Measurements from ENCODE around the gene RPL5.
A peak's percentile ranks its signal among the peaks of the same experiment; 100 is the strongest.

The RPL5 gene

DNA sequence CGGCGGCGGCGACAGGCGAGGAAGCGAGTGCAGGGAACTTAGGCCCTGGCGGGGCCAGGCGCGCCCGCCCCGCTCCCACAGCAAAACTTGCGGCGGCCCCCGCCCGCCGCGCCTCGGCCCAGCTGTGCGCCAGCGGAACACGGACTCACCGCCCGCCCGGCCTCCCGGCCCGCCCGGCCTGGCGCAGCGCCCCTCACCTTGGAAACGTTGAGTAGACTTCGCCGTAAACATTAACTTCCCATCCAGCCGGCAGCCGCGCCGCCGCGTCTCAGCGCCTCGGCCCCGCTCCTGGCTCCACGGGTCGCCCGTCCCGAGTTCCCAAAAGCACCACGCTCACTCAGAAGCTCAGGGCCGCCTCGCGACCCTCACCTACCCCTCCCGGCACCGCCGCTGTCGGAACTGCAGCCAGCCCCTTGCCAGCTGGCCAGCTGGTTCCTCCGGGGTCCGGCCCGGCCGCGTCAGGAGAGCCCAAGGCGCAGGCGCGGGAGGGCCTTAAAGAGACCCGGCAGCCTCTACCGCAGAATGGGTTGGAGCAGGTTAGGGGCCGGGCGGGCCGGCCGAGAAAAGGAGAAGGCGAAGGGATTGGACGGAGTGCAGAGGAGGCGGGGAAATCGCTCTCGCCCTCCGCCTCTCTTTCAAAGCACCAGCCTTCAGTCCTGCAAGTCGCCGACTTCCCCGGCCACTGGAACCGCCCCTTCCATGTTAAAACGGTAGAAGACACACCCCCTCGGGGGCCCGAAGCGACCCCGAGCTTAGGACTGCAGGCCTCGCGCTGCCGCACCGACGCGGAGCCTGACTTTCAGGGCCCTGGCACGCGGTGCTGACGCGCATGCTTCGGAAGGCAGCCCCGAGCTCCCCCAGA lies 47.0 kb upstream of the RPL5 start, which contains the start of gene EVI5:
Gene EVI5 (minus strand): TSS at position 470 of the 862 bp plus-strand sequence. CDS start 48,562 bp downstream, outside the sequence.
- TF ChIP-seq, protein P1, sequence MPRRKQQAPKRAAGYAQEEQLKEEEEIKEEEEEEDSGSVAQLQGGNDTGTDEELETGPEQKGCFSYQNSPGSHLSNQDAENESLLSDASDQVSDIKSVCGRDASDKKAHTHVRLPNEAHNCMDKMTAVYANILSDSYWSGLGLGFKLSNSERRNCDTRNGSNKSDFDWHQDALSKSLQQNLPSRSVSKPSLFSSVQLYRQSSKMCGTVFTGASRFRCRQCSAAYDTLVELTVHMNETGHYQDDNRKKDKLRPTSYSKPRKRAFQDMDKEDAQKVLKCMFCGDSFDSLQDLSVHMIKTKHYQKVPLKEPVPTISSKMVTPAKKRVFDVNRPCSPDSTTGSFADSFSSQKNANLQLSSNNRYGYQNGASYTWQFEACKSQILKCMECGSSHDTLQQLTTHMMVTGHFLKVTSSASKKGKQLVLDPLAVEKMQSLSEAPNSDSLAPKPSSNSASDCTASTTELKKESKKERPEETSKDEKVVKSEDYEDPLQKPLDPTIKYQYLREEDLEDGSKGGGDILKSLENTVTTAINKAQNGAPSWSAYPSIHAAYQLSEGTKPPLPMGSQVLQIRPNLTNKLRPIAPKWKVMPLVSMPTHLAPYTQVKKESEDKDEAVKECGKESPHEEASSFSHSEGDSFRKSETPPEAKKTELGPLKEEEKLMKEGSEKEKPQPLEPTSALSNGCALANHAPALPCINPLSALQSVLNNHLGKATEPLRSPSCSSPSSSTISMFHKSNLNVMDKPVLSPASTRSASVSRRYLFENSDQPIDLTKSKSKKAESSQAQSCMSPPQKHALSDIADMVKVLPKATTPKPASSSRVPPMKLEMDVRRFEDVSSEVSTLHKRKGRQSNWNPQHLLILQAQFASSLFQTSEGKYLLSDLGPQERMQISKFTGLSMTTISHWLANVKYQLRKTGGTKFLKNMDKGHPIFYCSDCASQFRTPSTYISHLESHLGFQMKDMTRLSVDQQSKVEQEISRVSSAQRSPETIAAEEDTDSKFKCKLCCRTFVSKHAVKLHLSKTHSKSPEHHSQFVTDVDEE (CRISPR knock-in tag; IDR thresholded peaks at IDR 0.05), result peak; percentile 56; the same call in 1 of the 2 replicates
- TF ChIP-seq ZNF8 (CRISPR knock-in tag; IDR thresholded peaks at IDR 0.05) (no peak), CSDC2 (CRISPR knock-in tag; IDR thresholded peaks at IDR 0.05) (peak; percentile 68; the same call in 1 of the 2 replicates), ISL1 (CRISPR knock-in tag; IDR thresholded peaks at IDR 0.05) (no peak), POU6F1 (CRISPR knock-in tag; IDR thresholded peaks at IDR 0.05; ENCODE audit: borderline replicate concordance, low read depth) (peak; percentile 65; the same call in 1 of the 2 replicates), SNAI2 (CRISPR knock-in tag; IDR thresholded peaks at IDR 0.05) (0 out of 2 replicates have a peak, but pooled peaks have one; percentile 12), ZC3H10 (CRISPR knock-in tag; IDR thresholded peaks at IDR 0.05) (no peak), ZFP3 (CRISPR knock-in tag; IDR thresholded peaks at IDR 0.05) (peak; percentile 46; the same call in 1 of the 2 replicates), GLIS3 (CRISPR knock-in tag; IDR thresholded peaks at IDR 0.05) (peak; percentile 70; the same call in 1 of the 2 replicates), ZNF565 (CRISPR knock-in tag; conservative IDR thresholded peaks at IDR 0.05; ENCODE audit: low read depth) (no peak)
- peak; percentile 99 for ATAC-seq

DNA sequence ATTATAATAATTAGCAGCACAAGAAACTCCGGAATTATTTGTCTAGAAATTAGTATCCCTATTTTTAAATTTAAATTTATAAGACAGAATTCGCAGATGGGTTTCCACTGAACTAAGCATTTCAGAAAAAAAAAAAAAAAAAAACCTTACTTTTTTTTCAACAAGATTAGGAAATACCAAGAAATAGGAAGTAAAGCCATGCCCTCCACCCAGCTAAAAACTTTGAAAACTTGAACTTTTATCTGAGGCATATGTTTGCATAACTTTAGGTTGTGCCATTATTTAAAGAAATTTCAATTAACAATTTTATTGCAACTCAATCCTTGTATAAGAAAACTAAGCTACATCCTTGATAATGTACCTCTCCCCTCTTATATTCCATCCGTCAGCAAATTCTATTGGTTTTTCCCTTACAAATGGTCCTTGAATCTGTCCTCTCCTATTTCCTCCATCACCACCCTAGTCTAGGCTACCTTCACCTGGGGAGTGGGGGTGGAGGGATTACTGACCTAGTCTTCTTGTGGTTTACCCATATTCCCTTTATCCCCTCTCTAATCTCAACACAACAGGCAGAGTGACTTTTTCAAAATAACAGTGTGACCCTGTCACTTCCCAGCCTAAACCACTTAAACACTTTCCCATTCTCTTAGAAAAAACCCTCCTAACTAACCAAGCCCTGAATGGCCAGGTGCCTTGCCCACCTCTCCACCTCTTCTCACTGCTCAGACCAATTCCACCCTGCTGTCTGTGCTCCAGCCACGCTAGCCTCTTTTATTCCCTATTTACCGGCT lies 45.5 kb upstream of the RPL5 start:
- no peak for TF ChIP-seq ZFP30 (CRISPR knock-in tag; IDR thresholded peaks at IDR 0.05)
- no peak for TF ChIP-seq ZNF70 (CRISPR knock-in tag; IDR thresholded peaks at IDR 0.05)
- TF ChIP-seq RARB (CRISPR knock-in tag; IDR thresholded peaks at IDR 0.05), result no peak
- TF ChIP-seq PPARA (CRISPR knock-in tag; IDR thresholded peaks at IDR 0.05; ENCODE audit: borderline replicate concordance), result no peak
- TF ChIP-seq CSDC2 (CRISPR knock-in tag; IDR thresholded peaks at IDR 0.05), result no peak

DNA sequence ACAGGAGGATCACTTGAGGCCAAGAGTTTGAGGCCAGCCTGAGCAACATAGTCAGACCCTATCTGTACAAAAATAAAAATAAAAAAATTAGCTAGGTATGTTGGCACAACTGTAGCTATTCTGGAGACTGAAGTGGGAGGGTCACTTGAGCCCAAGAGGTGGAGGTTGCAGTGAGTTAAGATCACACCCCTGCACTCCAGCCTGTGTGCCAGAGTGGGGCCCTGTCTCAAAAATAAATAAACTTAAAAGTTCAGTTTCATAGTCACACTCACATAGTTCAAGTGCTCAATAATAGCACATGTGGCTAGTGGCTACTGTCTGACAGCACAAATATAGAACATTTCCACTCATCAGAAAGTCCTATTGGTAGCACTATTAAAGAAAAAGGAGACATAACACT lies 41.8 kb upstream of the RPL5 start:
- TF ChIP-seq GLIS3 (CRISPR knock-in tag; IDR thresholded peaks at IDR 0.05) (no peak), ZNF565 (CRISPR knock-in tag; conservative IDR thresholded peaks at IDR 0.05; ENCODE audit: low read depth) (no peak), TCF4 (CRISPR knock-in tag; IDR thresholded peaks at IDR 0.05; ENCODE audit: borderline replicate concordance) (no peak), BACH2 (CRISPR knock-in tag; IDR thresholded peaks at IDR 0.05; ENCODE audit: borderline replicate concordance) (no peak), ZFP3 (CRISPR knock-in tag; IDR thresholded peaks at IDR 0.05) (no peak), ESRRG (CRISPR knock-in tag; IDR thresholded peaks at IDR 0.05) (no peak), ZFP30 (CRISPR knock-in tag; IDR thresholded peaks at IDR 0.05) (no peak), ZC3H10 (CRISPR knock-in tag; IDR thresholded peaks at IDR 0.05) (no peak), RARB (CRISPR knock-in tag; IDR thresholded peaks at IDR 0.05) (no peak)
- ATAC-seq, result no peak

More for the DNA sequence above, 45.5 kb upstream of the RPL5 start:
- no peak for ATAC-seq

DNA sequence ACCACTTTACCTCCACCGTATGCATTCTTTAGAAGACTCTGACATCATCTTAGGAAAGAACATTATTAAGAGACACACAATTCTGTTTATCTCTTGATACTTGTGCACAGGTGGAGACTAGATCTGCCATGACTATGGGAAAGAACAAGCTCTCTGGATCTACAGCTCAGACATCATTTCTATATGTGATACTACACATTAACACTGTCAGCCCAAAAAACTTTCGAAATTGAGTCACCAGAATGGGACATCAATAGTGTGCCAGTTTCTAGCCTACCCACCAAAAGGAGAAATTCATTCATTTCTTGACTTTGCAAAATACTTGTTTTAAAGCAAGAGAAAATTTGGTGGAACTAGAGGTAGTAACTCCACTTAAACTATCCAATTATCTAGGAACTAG lies 41.0 kb upstream of the RPL5 start:
- no peak for ATAC-seq
- TF ChIP-seq, protein P1 (CRISPR knock-in tag; IDR thresholded peaks at IDR 0.05), result no peak
- TF ChIP-seq ISL1 (CRISPR knock-in tag; IDR thresholded peaks at IDR 0.05) (no peak), ZFP3 (CRISPR knock-in tag; IDR thresholded peaks at IDR 0.05) (no peak), PATZ1 (CRISPR knock-in tag; IDR thresholded peaks at IDR 0.05; ENCODE audit: borderline replicate concordance) (no peak), ZFP30 (CRISPR knock-in tag; IDR thresholded peaks at IDR 0.05) (no peak), TOX (CRISPR knock-in tag; IDR thresholded peaks at IDR 0.05; ENCODE audit: borderline replicate concordance) (no peak), BACH2 (CRISPR knock-in tag; IDR thresholded peaks at IDR 0.05; ENCODE audit: borderline replicate concordance) (no peak), ARNTL (CRISPR knock-in tag; IDR thresholded peaks at IDR 0.05; ENCODE audit: borderline replicate concordance, low read depth) (no peak), ZNF8 (CRISPR knock-in tag; IDR thresholded peaks at IDR 0.05) (no peak), ZC3H10 (CRISPR knock-in tag; IDR thresholded peaks at IDR 0.05) (no peak)
- TF ChIP-seq, protein P2, sequence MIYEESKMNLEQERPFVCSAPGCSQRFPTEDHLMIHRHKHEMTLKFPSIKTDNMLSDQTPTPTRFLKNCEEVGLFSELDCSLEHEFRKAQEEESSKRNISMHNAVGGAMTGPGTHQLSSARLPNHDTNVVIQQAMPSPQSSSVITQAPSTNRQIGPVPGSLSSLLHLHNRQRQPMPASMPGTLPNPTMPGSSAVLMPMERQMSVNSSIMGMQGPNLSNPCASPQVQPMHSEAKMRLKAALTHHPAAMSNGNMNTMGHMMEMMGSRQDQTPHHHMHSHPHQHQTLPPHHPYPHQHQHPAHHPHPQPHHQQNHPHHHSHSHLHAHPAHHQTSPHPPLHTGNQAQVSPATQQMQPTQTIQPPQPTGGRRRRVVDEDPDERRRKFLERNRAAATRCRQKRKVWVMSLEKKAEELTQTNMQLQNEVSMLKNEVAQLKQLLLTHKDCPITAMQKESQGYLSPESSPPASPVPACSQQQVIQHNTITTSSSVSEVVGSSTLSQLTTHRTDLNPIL (CRISPR knock-in tag; IDR thresholded peaks at IDR 0.05; ENCODE audit: low read depth), result no peak
